Neural cell (in vitro differentiated cells): ENCODE results near the gene POTEC. TPM values are rescaled to one million over a fixed set of nuclear protein-coding genes. Genes with fewer than 3 reads are reported as not detected.
"Not testable (repeated sequence)": the region's sequence is repeated elsewhere in the genome, so short reads cannot be mapped to it uniquely, and the experiment has no call there.

Experiments used
- H2AFZ ChIP-seq: fragments of 200-600, 300-800 bp; sonication (generic), shearing (Covaris generic); 2 replicates; pipeline ENCODE4 v1.6.0; 2014; ENCODE audit warnings: low read depth, mild to moderate bottlenecking, antibody characterized with exemption, low read length, moderate library complexity
- H3F3A ChIP-seq: fragments of 200-600 bp; shearing (Covaris generic); 2 replicates; pipeline ENCODE4 v1.6.1; 2016; ENCODE audit warnings: mild to moderate bottlenecking, moderate library complexity, mixed read lengths, antibody characterized with exemption, low read length; ENCODE audit not compliant: insufficient read depth, poor library complexity, severe bottlenecking
- H3K27ac ChIP-seq: fragments of 200-600, 300-800 bp; sonication (generic), shearing (Covaris generic); 2 replicates; pipeline ENCODE4 v1.5.1; 2014; ENCODE audit warnings: mild to moderate bottlenecking, low read length, moderate library complexity
- H3K27me3 ChIP-seq: fragments of 300-800, 200-600 bp; sonication (generic), shearing (Covaris generic); 2 replicates; pipeline ENCODE4 v1.6.0; 2014; ENCODE audit warnings: mild to moderate bottlenecking, low read depth, low read length, moderate library complexity; ENCODE audit not compliant: insufficient read depth
- H3K36me3 ChIP-seq: fragments of 300-800, 200-600 bp; sonication (generic), shearing (Covaris generic); 2 replicates; pipeline ENCODE4 v1.5.1; 2014; ENCODE audit warnings: mild to moderate bottlenecking, antibody characterized with exemption, low read length, moderate library complexity; ENCODE audit not compliant: insufficient read depth
- H3K4me2 ChIP-seq: fragments of 300-800, 200-600 bp; sonication (generic), shearing (Covaris generic); 2 replicates; pipeline ENCODE4 v1.6.0; 2014; ENCODE audit warnings: mild to moderate bottlenecking, low read length
- H3K4me3 ChIP-seq: fragments of 300-800, 200-600 bp; sonication (generic), shearing (Covaris generic); 2 replicates; pipeline ENCODE4 v1.5.1; 2014; ENCODE audit warnings: mild to moderate bottlenecking, low read length, moderate library complexity
- H3K79me2 ChIP-seq: fragments of 200-600 bp; shearing (Covaris generic); replicated peaks from 2 replicates; pipeline ENCODE4 v1.6.0; 2014; ENCODE audit warnings: mild to moderate bottlenecking, low read length, moderate library complexity; ENCODE audit not compliant: insufficient read depth
- H3K9ac ChIP-seq: fragments of 300-800, 200-600 bp; sonication (generic), shearing (Covaris generic); 2 replicates; pipeline ENCODE4 v1.6.1; 2016; ENCODE audit warnings: mild to moderate bottlenecking, low read length, mixed read lengths
- H3K9me2 ChIP-seq: fragments of 200-600 bp; shearing (Covaris generic); 2 replicates; pipeline ENCODE4 v1.6.1; 2016; ENCODE audit warnings: mild to moderate bottlenecking, low read length, mixed read lengths; ENCODE audit not compliant: insufficient read depth
- H3K9me3 ChIP-seq: fragments of 200-600, 300-800 bp; sonication (generic), shearing (Covaris generic); 2 replicates; pipeline ENCODE4 v1.6.1; 2016; ENCODE audit warnings: mild to moderate bottlenecking, mixed run types, low read length, moderate library complexity, mixed read lengths
- H4K20me1 ChIP-seq: fragments of 200-600 bp; shearing (Covaris generic); 2 replicates; pipeline ENCODE4 v1.6.1; 2016; ENCODE audit warnings: mild to moderate bottlenecking, mixed run types; ENCODE audit not compliant: insufficient read depth
- polyA plus RNA-seq: library from polyadenylated mRNA; depleted of rRNA; stranded (reverse); fragments of >200 nt; gene quantifications from 2 replicates; pipeline ENCODE4 v1.2.3, GENCODE V29; 2014
- small RNA-seq, 3 experiments: library from RNA; depleted of rRNA; stranded (forward); fragments of <200 nt; gene quantifications; one replicate each; pipeline ENCODE3, GENCODE V24; 2012

Gene POTEC
- polyA plus RNA-seq, 1 donor from 2014 or later: not detected

GRCh38 chr18:14473250-14474006 lies 70.0 kb downstream of the POTEC start:
- not testable (repeated sequence) for H3F3A ChIP-seq, H3K4me3 ChIP-seq, H3K9me3 ChIP-seq, H4K20me1 ChIP-seq, H3K9me2 ChIP-seq, H3K9ac ChIP-seq, H3K79me2 ChIP-seq, H3K36me3 ChIP-seq, H2AFZ ChIP-seq, H3K27ac ChIP-seq, H3K27me3 ChIP-seq, H3K4me2 ChIP-seq

- H3K27ac ChIP-seq, H4K20me1 ChIP-seq, H3F3A ChIP-seq, H2AFZ ChIP-seq, H3K4me2 ChIP-seq, H3K9me2 ChIP-seq, H3K9ac ChIP-seq, H3K4me3 ChIP-seq, H3K27me3 ChIP-seq, H3K9me3 ChIP-seq, H3K79me2 ChIP-seq, H3K36me3 ChIP-seq: not testable (repeated sequence)
Measured at GRCh38 chr18:14471286-14471685, 72.1 kb downstream of the POTEC start.

DNA sequence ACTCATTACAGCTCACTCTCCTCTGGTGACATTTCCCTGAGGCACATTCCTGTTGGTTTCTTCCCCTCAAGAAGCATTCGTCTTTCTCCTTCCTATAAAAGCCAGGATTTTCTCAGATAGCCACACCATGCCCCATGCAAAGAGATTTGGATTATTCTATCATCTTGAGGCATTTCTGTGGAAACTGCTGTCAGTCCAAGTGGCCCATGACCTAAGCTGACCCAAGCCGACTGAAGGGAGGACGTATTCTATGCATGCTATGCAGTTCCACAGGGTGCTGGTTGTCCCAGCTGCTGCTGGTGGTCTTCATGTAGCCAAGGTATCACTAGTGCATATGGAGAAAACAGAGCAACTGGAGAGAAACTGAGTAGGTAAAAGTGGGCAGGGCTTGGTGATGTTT lies 73.0 kb downstream of the POTEC start:
- not testable (repeated sequence) for H3K9me3 ChIP-seq, H3K4me3 ChIP-seq, H3K4me2 ChIP-seq, H3K27me3 ChIP-seq, H2AFZ ChIP-seq, H4K20me1 ChIP-seq, H3K9me2 ChIP-seq, H3K79me2 ChIP-seq, H3F3A ChIP-seq, H3K36me3 ChIP-seq, H3K9ac ChIP-seq, H3K27ac ChIP-seq

DNA sequence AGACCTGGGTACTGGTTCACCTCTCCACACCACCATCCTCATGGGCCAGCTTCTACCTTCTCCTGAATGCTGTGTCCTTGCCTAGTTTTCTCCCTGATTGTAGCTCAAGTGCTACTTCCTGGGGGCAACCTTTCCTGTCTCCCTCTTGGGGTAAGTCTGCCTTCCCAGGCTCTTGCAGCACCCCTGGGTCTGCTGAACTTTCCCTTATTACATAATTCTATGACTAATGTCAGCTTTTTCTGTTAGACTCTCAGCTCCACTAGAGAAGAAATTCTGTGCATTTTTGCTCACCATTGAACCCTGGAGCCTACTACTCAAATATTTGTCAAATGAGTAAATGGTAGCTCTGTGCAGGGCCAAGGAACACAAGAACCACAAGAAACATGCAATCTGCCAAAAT lies 73.4 kb downstream of the POTEC start:
- H2AFZ ChIP-seq, H3K9ac ChIP-seq: not testable (repeated sequence)

DNA sequence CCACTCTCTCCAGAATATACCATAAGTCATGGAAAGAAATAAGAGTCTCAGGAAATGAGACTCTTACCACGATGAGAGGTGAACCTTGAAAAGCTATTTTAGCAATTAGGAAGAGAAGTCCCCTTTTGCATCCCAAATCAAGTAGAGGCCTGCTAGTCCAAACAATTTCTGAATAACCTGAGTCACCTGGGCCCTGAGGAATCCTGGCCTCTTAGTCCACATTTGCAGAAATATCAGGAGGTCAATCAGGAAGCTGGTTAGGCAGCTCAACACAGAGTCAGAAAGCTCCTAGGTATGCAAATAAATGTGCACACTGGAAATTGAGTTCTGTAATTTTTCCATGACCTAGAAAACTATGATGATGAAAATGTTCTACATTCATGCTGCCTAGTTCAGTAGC lies 77.4 kb downstream of the POTEC start:
- H3K36me3 ChIP-seq, H3K27me3 ChIP-seq, H3F3A ChIP-seq, H3K27ac ChIP-seq, H3K9me3 ChIP-seq, H3K9ac ChIP-seq, H2AFZ ChIP-seq, H4K20me1 ChIP-seq, H3K4me2 ChIP-seq, H3K79me2 ChIP-seq, H3K4me3 ChIP-seq, H3K9me2 ChIP-seq: not testable (repeated sequence)

More for the DNA sequence above, 73.4 kb downstream of the POTEC start:
- not testable (repeated sequence) for H3F3A ChIP-seq, H3K79me2 ChIP-seq, H3K36me3 ChIP-seq, H3K9me2 ChIP-seq, H3K27ac ChIP-seq, H4K20me1 ChIP-seq, H3K4me2 ChIP-seq, H3K9me3 ChIP-seq, H3K27me3 ChIP-seq, H3K4me3 ChIP-seq

Small RNA genes lying within 50 kb of the gene (small RNA-seq; reads per million reads assigned to genes)
- 0 reads per million in 3 experiments for gene RNU6-1021P

Other genes with a start within 250 kb of the POTEC start
- not detected in 2 replicates for gene ANKRD30B, start 204.6 kb upstream of the POTEC start, polyA plus RNA-seq